DND-41 (cell line): ENCODE results near the gene FAM20C.

Source experiments
- CTCF ChIP-seq: IDR thresholded peaks from 2 replicates; pipeline ENCODE4 v1.5.1; 2012; ENCODE audit warnings: borderline replicate concordance, low read length, moderate library complexity, mild to moderate bottlenecking; ENCODE audit not compliant: poor library complexity, severe bottlenecking; ENCODE audit errors: extremely low read depth
- EZH2 ChIP-seq: IDR thresholded peaks from 3 replicates; pipeline ENCODE4 v1.6.1; 2012; ENCODE audit warnings: borderline replicate concordance, low read depth, mild to moderate bottlenecking, moderate library complexity, low read length, inconsistent platforms; ENCODE audit not compliant: severe bottlenecking

GRCh38 chr7:205115-206010, 13.0 kb downstream of the FAM20C start:
- TF ChIP-seq CTCF: no peak
- TF ChIP-seq EZH2: no peak
